Naive thymus-derived CD4-positive, alpha-beta T cell (primary cell): ENCODE measurements around the gene CFAP99. TPM values are rescaled to one million over a fixed set of nuclear protein-coding genes. Genes with fewer than 3 reads are reported as not detected.

Experiments used
- ATAC-seq: fragments of 150-1000 bp; cut with Tn5 transposase; 2 replicates; pipeline ENCODE4 v1.10.0; 2021; ENCODE audit warnings: mild to moderate bottlenecking, moderate library complexity
- CTCF ChIA-PET: fragments of 350-600 bp; sonication (Branson Sonifier 250); formaldehyde crosslinking; loops from one replicate; lab custom pipeline; 2021; ENCODE audit warnings: antibody characterized with exemption; lab: Charles Lee
- POLR2A ChIA-PET: fragments of 350-600 bp; sonication (Branson Sonifier 250); formaldehyde crosslinking; loops from one replicate; lab custom pipeline; 2021; ENCODE audit warnings: antibody characterized with exemption, inconsistent platforms; lab: Charles Lee
- DNase-seq, 9 donors: peaks; one replicate each; pipeline versions ENCODE4 v3.0.0 to v3.0.0-alpha.2; 2020 to 2022; ENCODE audit warnings: mixed read lengths in 1 of 9
- H3K27ac ChIP-seq: one replicate; pipeline ENCODE4 v1.7.0; 2013; ENCODE audit warnings: mild to moderate bottlenecking, low read depth, low read length, moderate library complexity
- H3K27me3 ChIP-seq, 2 donors: one replicate each; pipeline ENCODE4 v1.7.0; 2013; ENCODE audit warnings: low read length in 2 of 2, mild to moderate bottlenecking in 2 of 2, moderate library complexity in 2 of 2; ENCODE audit not compliant: control insufficient read depth in 2 of 2, insufficient read depth in 2 of 2
- H3K36me3 ChIP-seq, 3 experiments: 1 replicate in 2 of 3; 2 replicates in 1 of 3; pipeline ENCODE4 v1.7.0; 2013; ENCODE audit warnings: low read length in 3 of 3, mild to moderate bottlenecking in 3 of 3, moderate library complexity in 1 of 3; ENCODE audit not compliant: insufficient read depth in 3 of 3, control insufficient read depth in 2 of 3
- H3K4me1 ChIP-seq, 2 donors: one replicate each; pipeline ENCODE4 v1.7.0; 2013; ENCODE audit warnings: low read length in 2 of 2, mild to moderate bottlenecking in 2 of 2, moderate library complexity in 1 of 2; ENCODE audit not compliant: control insufficient read depth in 2 of 2, insufficient read depth in 2 of 2
- H3K4me3 ChIP-seq: 2 replicates; pipeline ENCODE4 v1.7.0; 2013; ENCODE audit warnings: mild to moderate bottlenecking, low read length
- H3K9me3 ChIP-seq, 3 experiments: 1 replicate in 2 of 3; 2 replicates in 1 of 3; pipeline ENCODE4 v1.7.0; 2013; ENCODE audit warnings: low read length in 3 of 3; ENCODE audit not compliant: control insufficient read depth in 2 of 3
- H3K27ac Mint-ChIP-seq, 9 donors: one replicate each; pipeline ENCODE4 v1.8.0; 2020 to 2022; ENCODE audit warnings: mixed read lengths in 9 of 9, mild to moderate bottlenecking in 8 of 9, moderate library complexity in 5 of 9, inconsistent platforms in 2 of 9
- H3K27me3 Mint-ChIP-seq, 5 donors: one replicate each; pipeline ENCODE4 v1.8.0; 2021 to 2022; ENCODE audit warnings: mixed read lengths in 5 of 5, mild to moderate bottlenecking in 1 of 5
- H3K36me3 Mint-ChIP-seq, 5 donors: one replicate each; pipeline ENCODE4 v1.8.0; 2020 to 2022; ENCODE audit warnings: mixed read lengths in 5 of 5, mild to moderate bottlenecking in 3 of 5, inconsistent platforms in 1 of 5
- H3K4me1 Mint-ChIP-seq, 7 donors: one replicate each; pipeline ENCODE4 v1.8.0; 2020 to 2022; ENCODE audit warnings: mixed read lengths in 7 of 7, mild to moderate bottlenecking in 3 of 7, inconsistent platforms in 1 of 7
- H3K4me3 Mint-ChIP-seq, 10 donors: one replicate each; pipeline ENCODE4 v1.8.0; 2020 to 2022; ENCODE audit warnings: mild to moderate bottlenecking in 10 of 10, mixed read lengths in 10 of 10, moderate library complexity in 6 of 10, inconsistent platforms in 2 of 10
- H3K9me3 Mint-ChIP-seq, 11 donors: one replicate each; pipeline ENCODE4 v1.8.0; 2020 to 2022; ENCODE audit warnings: mixed read lengths in 11 of 11, mild to moderate bottlenecking in 4 of 11, inconsistent platforms in 1 of 11, moderate library complexity in 1 of 11
- intact Hi-C, 2 donors: fragments of 100-400 bp; cut with micrococcal nuclease; formaldehyde crosslinking; loops; one replicate each; pipeline ENCODE4 v1.15.1; 2023
- polyA plus RNA-seq, 2 donors: library from polyadenylated mRNA; unstranded; fragments of 300-500 nt; fragmentation: Illumina TruSeq; gene quantifications; one replicate each; pipeline ENCODE4 v1.2.3, GENCODE V29; 2021
- total RNA-seq, 6 experiments: library from RNA in 5 of 6; stranded (reverse) in 5 of 6; gene quantifications; 1 replicate in 5 of 6; 2 replicates in 1 of 6; pipeline ENCODE4 v1.2.3 and lab custom pipeline; 2021 to 2026

The CFAP99 gene
- total and polyA plus RNA-seq, 7 experiments from 2014 or later: 0.12 to 0.27 TPM; not detected in 5

GRCh38 chr4:2459589-2460349 lies 41.0 kb downstream of the CFAP99 start:
- intact Hi-C loops: no loop called here

GRCh38 chr4:2461246-2461960 lies 42.6 kb downstream of the CFAP99 start:
- peak overlapping the region; percentile 65 to 85 (median 80) for H3K4me3 Mint-ChIP-seq

More at GRCh38 chr4:2459589-2460349, 41.0 kb downstream of the CFAP99 start:
- Histone ChIP-seq H3K4me1 (peaks cover 0 to 5% of the 10 kb centered on the region in 2 donors), H3K36me3 (no peaks in the 10 kb centered on the region), H3K9me3 (no peaks in the 10 kb centered on the region), H3K4me3 (no peak overlapping the region), H3K27me3 (no peaks in the 10 kb centered on the region), H3K27ac (no peak overlapping the region)
- Mint-ChIP-seq H3K27me3 (peaks cover 0 to 38% (median 7%) of the 10 kb centered on the region in 5 donors), H3K4me3 (peak overlapping the region in 2 of 10 donors; percentile 12 to 38), H3K36me3 (no peaks in the 10 kb centered on the region), H3K27ac (peak overlapping the region in 1 of 9 donors; percentile 25), H3K4me1 (peaks cover 6 to 16% (median 10%) of the 10 kb centered on the region in 7 donors), H3K9me3 (no peaks in the 10 kb centered on the region)
- no peak for DNase-seq
- CTCF ChIA-PET: interaction anchor here (0.5 kb wide), 1 partner anchor 46 kb away, joined by 7 read pairs; no protein-coding TSS in a partner anchor
- no peak for ATAC-seq
- POLR2A ChIA-PET: interaction anchor here (0.6 to 1.5 kb wide), 2 partner anchors 9 to 14 kb away, joined by 4 to 5 read pairs; partner anchors contain the start of gene RNF4

GRCh38 chr4:2462218-2462991 lies 43.6 kb downstream of the CFAP99 start:
- H3K9me3 ChIP-seq: no peaks in the 10 kb centered on the region
- intact Hi-C loops: loop anchor here (1.0 to 2.0 kb wide), 6 partner anchors 22 to 242 kb away; partner anchors contain the start of genes CFAP99 (in 1 of the 2), MXD4 (in 1 of the 2) and ZFYVE28 (in 1 of the 2)
- H3K4me3 ChIP-seq: peak overlapping the region; percentile 44
- peaks cover 0 to 5% of the 10 kb centered on the region in 2 donors for H3K4me1 ChIP-seq
- Mint-ChIP-seq H3K4me1 (peaks cover 6 to 21% (median 16%) of the 10 kb centered on the region in 7 donors), H3K27ac (peak overlapping the region in 2 of 9 donors; percentile 14 to 45), H3K36me3 (no peaks in the 10 kb centered on the region), H3K4me3 (peak overlapping the region; percentile 65 to 87 (median 81)), H3K27me3 (peaks cover 0 to 38% (median 7%) of the 10 kb centered on the region in 5 donors), H3K9me3 (no peaks in the 10 kb centered on the region)
- CTCF ChIA-PET: interaction anchor here (0.6 to 1.8 kb wide), 5 partner anchors 23 to 242 kb away, joined by 3 to 12 read pairs (median 3); no protein-coding TSS in a partner anchor
- DNase-seq: peak; percentile 42 to 76 (median 66)
- peak overlapping the region; percentile 41 for H3K27ac ChIP-seq
- peak; percentile 97 for ATAC-seq
- POLR2A ChIA-PET: interaction anchor here (1.0 kb wide), 1 partner anchor 75 kb away, joined by 4 read pairs; no protein-coding TSS in a partner anchor
- no peaks in the 10 kb centered on the region for H3K36me3 ChIP-seq
- H3K27me3 ChIP-seq: no peaks in the 10 kb centered on the region

More at GRCh38 chr4:2461246-2461960, 42.6 kb downstream of the CFAP99 start:
- no peak overlapping the region for H3K27ac ChIP-seq
- POLR2A ChIA-PET: no interaction called here
- Mint-ChIP-seq H3K27ac (peak overlapping the region in 1 of 9 donors; percentile 45), H3K9me3 (no peaks in the 10 kb centered on the region), H3K4me1 (peaks cover 6 to 16% (median 10%) of the 10 kb centered on the region in 7 donors), H3K36me3 (no peaks in the 10 kb centered on the region), H3K27me3 (peaks cover 0 to 38% (median 7%) of the 10 kb centered on the region in 5 donors)
- no peak overlapping the region for H3K4me3 ChIP-seq
- H3K36me3 ChIP-seq: no peaks in the 10 kb centered on the region
- H3K27me3 ChIP-seq: no peaks in the 10 kb centered on the region
- intact Hi-C loops: no loop called here
- peaks cover 0 to 5% of the 10 kb centered on the region in 2 donors for H3K4me1 ChIP-seq
- no peak for ATAC-seq
- no peaks in the 10 kb centered on the region for H3K9me3 ChIP-seq
- no peak for DNase-seq
- CTCF ChIA-PET: interaction anchor here (0.6 to 1.8 kb wide), 4 partner anchors 57 to 241 kb away, joined by 3 to 12 read pairs (median 4); no protein-coding TSS in a partner anchor

- H3K36me3 ChIP-seq: no peaks in the 10 kb centered on the region
- Mint-ChIP-seq H3K27me3 (peaks cover 0 to 35% (median 7%) of the 10 kb centered on the region in 5 donors), H3K36me3 (no peaks in the 10 kb centered on the region), H3K27ac (peak overlapping the region in 1 of 9 donors; percentile 67), H3K9me3 (no peaks in the 10 kb centered on the region), H3K4me3 (peak overlapping the region; percentile 36 to 85 (median 68)), H3K4me1 (peaks cover 13 to 28% (median 21%) of the 10 kb centered on the region in 7 donors)
- H3K27ac ChIP-seq: no peak overlapping the region
- H3K4me3 ChIP-seq: no peak overlapping the region
- no peaks in the 10 kb centered on the region for H3K27me3 ChIP-seq
- intact Hi-C loops: loop anchor here (1.0 to 2.0 kb wide), 6 partner anchors 22 to 243 kb away; partner anchors contain the start of genes CFAP99 (in 1 of the 2), MXD4 (in 1 of the 2) and ZFYVE28 (in 1 of the 2)
- H3K4me1 ChIP-seq: peaks cover 5 to 12% of the 10 kb centered on the region in 2 donors
- ChIA-PET CTCF (interaction anchor here (1.0 to 1.8 kb wide), 3 partner anchors 22 to 243 kb away, joined by 3 to 12 read pairs (median 3); no protein-coding TSS in a partner anchor), POLR2A (interaction anchor here (1.0 kb wide), 1 partner anchor 74 kb away, joined by 4 read pairs; no protein-coding TSS in a partner anchor)
- no peaks in the 10 kb centered on the region for H3K9me3 ChIP-seq
- ATAC-seq: no peak
- no peak for DNase-seq
These were observed 44.4 kb downstream of the CFAP99 start for GRCh38 chr4:2462992-2463762.

- Mint-ChIP-seq H3K9me3 (no peaks in the 10 kb centered on the region), H3K27ac (peak overlapping the region in 2 of 9 donors; percentile 32 to 33), H3K4me1 (peaks cover 18 to 38% (median 28%) of the 10 kb centered on the region in 7 donors), H3K27me3 (peaks cover 0 to 30% (median 3%) of the 10 kb centered on the region in 5 donors), H3K36me3 (peaks cover 0 to 5% (median 0%) of the 10 kb centered on the region in 5 donors), H3K4me3 (no peak overlapping the region)
- Histone ChIP-seq H3K27me3 (no peaks in the 10 kb centered on the region), H3K4me3 (no peak overlapping the region), H3K27ac (no peak overlapping the region), H3K36me3 (peaks cover 0 to 3% (median 0%) of the 10 kb centered on the region in 3 experiments), H3K4me1 (peaks cover 7 to 15% of the 10 kb centered on the region in 2 donors), H3K9me3 (no peaks in the 10 kb centered on the region)
- ChIA-PET POLR2A (interaction anchor here (0.5 to 1.9 kb wide), 4 partner anchors 20 to 181 kb away, joined by 3 to 4 read pairs (median 3); partner anchors contain the start of gene FAM193A), CTCF (interaction anchor here (1.3 to 2.6 kb wide), 2 partner anchors 34 to 245 kb away, joined by 3 to 10 read pairs; no protein-coding TSS in a partner anchor)
- intact Hi-C loops: loop anchor here (5.0 kb wide), 2 partner anchors 37 to 608 kb away; partner anchors contain the start of gene LETM1 (in 1 of the 2)
- DNase-seq (no peak), ATAC-seq (no peak)
These were observed 46.3 kb downstream of the CFAP99 start for GRCh38 chr4:2465032-2465431.
